ENCODE results near the gene FAM167B.
"Not testable (repeated sequence)": the region's sequence is repeated elsewhere in the genome, so short reads cannot be mapped to it uniquely, and the experiment has no call there.

The FAM167B gene

GRCh38 chr1:32263236-32263593 is 16.2 kb downstream of the FAM167B start:
- DNase-seq (ENCODE audit: low read depth in 2 of 2): not testable (repeated sequence)

- no peak for DNase-seq (ENCODE audit: low read depth in 2 of 2)
These were observed 16.7 kb downstream of the FAM167B start for GRCh38 chr1:32263744-32264143.

- DNase-seq (ENCODE audit: low read depth in 2 of 2): no peak
These were observed 18.8 kb downstream of the FAM167B start for GRCh38 chr1:32265846-32266245.

GRCh38 chr1:32266921-32267591 is 20.0 kb downstream of the FAM167B start:
- no peak for DNase-seq (ENCODE audit: low read depth in 2 of 2)

GRCh38 chr1:32269744-32270143 is 22.7 kb downstream of the FAM167B start:
- DNase-seq (ENCODE audit: low read depth in 2 of 2): no peak

GRCh38 chr1:32272557-32273390 is 25.8 kb downstream of the FAM167B start:
- DNase-seq (ENCODE audit: low read depth in 2 of 2): no peak

GRCh38 chr1:32273391-32274208 is 26.6 kb downstream of the FAM167B start:
- peak; percentile 64 to 67 for DNase-seq (ENCODE audit: low read depth in 2 of 2)

- DNase-seq (ENCODE audit: low read depth in 2 of 2): no peak
These were observed 27.8 kb downstream of the FAM167B start for GRCh38 chr1:32274646-32275340.

- DNase-seq (ENCODE audit: low read depth in 2 of 2): no peak
These were observed 28.4 kb downstream of the FAM167B start for GRCh38 chr1:32275424-32275823.

- no peak for DNase-seq (ENCODE audit: low read depth in 2 of 2)
These were observed 29.2 kb downstream of the FAM167B start for GRCh38 chr1:32276032-32276782.

GRCh38 chr1:32284777-32285176 is 37.8 kb downstream of the FAM167B start:
- DNase-seq (ENCODE audit: low read depth in 2 of 2): not testable (repeated sequence)

GRCh38 chr1:32285658-32286057 is 38.6 kb downstream of the FAM167B start:
- DNase-seq (ENCODE audit: low read depth in 2 of 2): no peak

GRCh38 chr1:32286763-32287162 is 39.7 kb downstream of the FAM167B start:
- DNase-seq (ENCODE audit: low read depth in 2 of 2): no peak

GRCh38 chr1:32289256-32289655 is 42.2 kb downstream of the FAM167B start:
- no peak for DNase-seq (ENCODE audit: low read depth in 2 of 2)

- no peak for DNase-seq (ENCODE audit: low read depth in 2 of 2)
These were observed 44.2 kb downstream of the FAM167B start for GRCh38 chr1:32291145-32291707.

- DNase-seq (ENCODE audit: low read depth in 2 of 2): peak; percentile 95 to 97
These were observed 44.9 kb downstream of the FAM167B start, which contains the start of gene HDAC1 for GRCh38 chr1:32291708-32292538. Gene HDAC1, plus strand, starts transcription at chr1:32292083. Its CDS starts 87 bp downstream, at chr1:32292170.

GRCh38 chr1:32298211-32298610 is 51.2 kb downstream of the FAM167B start:
- DNase-seq (ENCODE audit: low read depth in 2 of 2): not testable (repeated sequence)

Data from stimulated activated CD8-positive, alpha-beta memory T cell treated with anti-CD3 and anti-CD28 coated beads, Interleukin-2, amount 100 ng/mL, for 48 hours (primary cell).